Loucy (cell line): ENCODE measurements around the gene METRNL.

Experiments used
- H2AFZ ChIP-seq: fragments of 200-600 bp; sonication (generic); 2 replicates; pipeline ENCODE4 v1.6.0; 2016; ENCODE audit warnings: antibody characterized with exemption, mild to moderate bottlenecking, low read length, moderate library complexity
- H3F3A ChIP-seq: fragments of 200-600 bp; 2 replicates; pipeline ENCODE4 v1.6.0; 2016; ENCODE audit warnings: antibody characterized with exemption, low read depth, mild to moderate bottlenecking
- H3K27me3 ChIP-seq: fragments of 200-600 bp; sonication (generic); 2 replicates; pipeline ENCODE4 v1.6.1; 2014; ENCODE audit warnings: low read length, mild to moderate bottlenecking; ENCODE audit not compliant: insufficient read depth, poor library complexity, severe bottlenecking
- H3K36me3 ChIP-seq: fragments of 200-600 bp; sonication (generic); 2 replicates; pipeline ENCODE4 v1.6.1; 2016; ENCODE audit warnings: low read length; ENCODE audit not compliant: insufficient read depth
- H3K4me1 ChIP-seq: fragments of 200-600 bp; sonication (generic); 2 replicates; pipeline ENCODE4 v1.5.1; 2014; ENCODE audit warnings: low read length, mild to moderate bottlenecking; ENCODE audit not compliant: insufficient read depth, poor library complexity, severe bottlenecking
- H3K4me2 ChIP-seq: fragments of 200-600 bp; sonication (generic); 2 replicates; pipeline ENCODE4 v1.6.0; 2014; ENCODE audit warnings: antibody characterized with exemption, low read length, low read depth, mild to moderate bottlenecking; ENCODE audit not compliant: poor library complexity, severe bottlenecking
- H3K4me3 ChIP-seq: fragments of 200-600 bp; sonication (generic); 2 replicates; pipeline ENCODE4 v1.5.1; 2014; ENCODE audit warnings: low read length, mild to moderate bottlenecking, mixed read lengths; ENCODE audit not compliant: poor library complexity, severe bottlenecking
- H3K79me2 ChIP-seq: fragments of 200-600 bp; sonication (generic); 2 replicates; pipeline ENCODE4 v1.6.1; 2014; ENCODE audit warnings: low read length; ENCODE audit not compliant: insufficient read depth
- H3K9ac ChIP-seq: fragments of 200-600 bp; sonication (generic); 2 replicates; pipeline ENCODE4 v1.6.0; 2014; ENCODE audit warnings: mild to moderate bottlenecking, low read depth, low read length, moderate library complexity; ENCODE audit not compliant: poor library complexity, severe bottlenecking
- H3K9me2 ChIP-seq: fragments of 200-600 bp; sonication (generic); replicated peaks from 2 replicates; pipeline ENCODE4 v1.6.1; 2016; ENCODE audit warnings: low read depth, low read length, mixed read lengths
- H3K9me3 ChIP-seq: fragments of 200-600 bp; sonication (generic); 2 replicates; pipeline ENCODE4 v1.6.1; 2014; ENCODE audit warnings: mild to moderate bottlenecking, antibody characterized with exemption, low read length, low read depth; ENCODE audit not compliant: insufficient read depth
- H4K20me1 ChIP-seq: fragments of 200-600 bp; sonication (generic); 2 replicates; pipeline ENCODE4 v1.6.0; 2014; ENCODE audit warnings: antibody characterized with exemption, low read length, mild to moderate bottlenecking; ENCODE audit not compliant: insufficient read depth, poor library complexity, severe bottlenecking
- CTCF ChIP-seq: fragments of 200-600 bp; sonication (generic); conservative IDR thresholded peaks from 2 replicates; pipeline ENCODE4 v1.5.1; 2014; ENCODE audit warnings: mild to moderate bottlenecking, antibody characterized with exemption, low read length
- EZH2phosphoT487 ChIP-seq: fragments of 200-600 bp; IDR thresholded peaks from 2 replicates; pipeline ENCODE4 v1.6.1; 2018; ENCODE audit warnings: antibody characterized with exemption, mild to moderate bottlenecking, moderate library complexity, borderline replicate concordance

The METRNL gene

GRCh38 chr17:83122834-83123233 lies 43.4 kb downstream of the METRNL start:
- Histone ChIP-seq H2AFZ (no peak overlapping the region), H3K27me3 (no peaks in the 10 kb centered on the region), H3K79me2 (no peaks in the 10 kb centered on the region), H3K9me2 (no peaks in the 10 kb centered on the region), H3K4me3 (no peak overlapping the region), H3K36me3 (no peaks in the 10 kb centered on the region), H3K4me1 (peaks cover 36% of the 10 kb centered on the region), H3K4me2 (no peak overlapping the region), H3F3A (no peaks in the 10 kb centered on the region), H3K9me3 (no peaks in the 10 kb centered on the region), H4K20me1 (no peaks in the 10 kb centered on the region), H3K9ac (no peak overlapping the region)
- TF ChIP-seq EZH2phosphoT487 (no peak), CTCF (no peak)

GRCh38 chr17:83123896-83124801 lies 44.7 kb downstream of the METRNL start:
- no peaks in the 10 kb centered on the region for H3K9me2 ChIP-seq

GRCh38 chr17:83124871-83125514 lies 45.6 kb downstream of the METRNL start:
- Histone ChIP-seq H3K9ac (no peak overlapping the region), H3K79me2 (no peaks in the 10 kb centered on the region), H2AFZ (no peak overlapping the region), H3K27me3 (no peaks in the 10 kb centered on the region), H3K4me1 (peaks cover 36% of the 10 kb centered on the region), H4K20me1 (no peaks in the 10 kb centered on the region), H3K9me2 (no peaks in the 10 kb centered on the region), H3K4me3 (no peak overlapping the region), H3F3A (no peaks in the 10 kb centered on the region), H3K9me3 (no peaks in the 10 kb centered on the region), H3K4me2 (peak overlapping the region; percentile 6), H3K36me3 (no peaks in the 10 kb centered on the region)
- no peak for TF ChIP-seq EZH2phosphoT487
- no peak for TF ChIP-seq CTCF

More at GRCh38 chr17:83123896-83124801, 44.7 kb downstream of the METRNL start:
- peak overlapping the region; percentile 37 for H3K4me2 ChIP-seq
- H3K36me3 ChIP-seq = no peaks in the 10 kb centered on the region
- no peaks in the 10 kb centered on the region for H3K79me2 ChIP-seq
- H3K4me1 ChIP-seq = peaks cover 36% of the 10 kb centered on the region
- H4K20me1 ChIP-seq = no peaks in the 10 kb centered on the region
- no peaks in the 10 kb centered on the region for H3K27me3 ChIP-seq
- TF ChIP-seq EZH2phosphoT487 (no peak), CTCF (no peak)
- no peaks in the 10 kb centered on the region for H3K9me3 ChIP-seq
- no peak overlapping the region for H2AFZ ChIP-seq
- no peaks in the 10 kb centered on the region for H3F3A ChIP-seq
- no peak overlapping the region for H3K4me3 ChIP-seq
- H3K9ac ChIP-seq = no peak overlapping the region
